Neuronal stem cell (in vitro differentiated cells): Measurements from ENCODE around the gene PPARD.

Source experiments
- DNase-seq: peaks from one replicate; pipeline ENCODE4 v3.0.0-alpha.2; 2013; ENCODE audit warnings: low spot score
- H2AFZ ChIP-seq: one replicate; pipeline ENCODE4 v1.6.1; 2013; ENCODE audit warnings: mild to moderate bottlenecking, low read length, inconsistent platforms
- H2AK5ac ChIP-seq: 2 replicates; pipeline ENCODE4 v1.6.1; 2013; ENCODE audit warnings: low read depth, mild to moderate bottlenecking, inconsistent platforms, low read length, moderate library complexity, mixed read lengths
- H2BK120ac ChIP-seq: 2 replicates; pipeline ENCODE4 v1.6.1; 2013; ENCODE audit warnings: low read depth, mild to moderate bottlenecking, inconsistent platforms, low read length, moderate library complexity, mixed read lengths
- H2BK12ac ChIP-seq: one replicate; pipeline ENCODE4 v1.6.1; 2013; ENCODE audit warnings: low read length, inconsistent platforms
- H2BK15ac ChIP-seq: 2 replicates; pipeline ENCODE4 v1.6.1; 2013; ENCODE audit warnings: mild to moderate bottlenecking, low read length, inconsistent platforms, mixed read lengths
- H2BK5ac ChIP-seq: one replicate; pipeline ENCODE4 v1.6.1; 2013; ENCODE audit warnings: inconsistent platforms, mild to moderate bottlenecking, low read length, moderate library complexity
- H3K14ac ChIP-seq: one replicate; pipeline ENCODE4 v1.6.1; 2013; ENCODE audit warnings: low read length, inconsistent platforms
- H3K18ac ChIP-seq: 2 replicates; pipeline ENCODE4 v1.6.1; 2013; ENCODE audit warnings: low read length, inconsistent platforms
- H3K23ac ChIP-seq: 2 replicates; pipeline ENCODE4 v1.6.1; 2013; ENCODE audit warnings: low read depth, mild to moderate bottlenecking, mixed read lengths, low read length, inconsistent platforms; ENCODE audit not compliant: poor library complexity
- H3K27ac ChIP-seq: replicated peaks from 3 replicates; pipeline ENCODE4 v1.5.1; 2013; ENCODE audit warnings: low read length, inconsistent platforms
- H3K27me3 ChIP-seq, 3 experiments: 2 replicates each; pipeline ENCODE4 v1.6.1; 2013; ENCODE audit warnings: low read length in 3 of 3, mild to moderate bottlenecking in 2 of 3, inconsistent platforms in 1 of 3, low read depth in 1 of 3, mixed read lengths in 1 of 3, moderate library complexity in 1 of 3; ENCODE audit not compliant: control insufficient read depth in 3 of 3, insufficient read depth in 3 of 3
- H3K36me3 ChIP-seq, 2 donors: replicated peaks in 1 of 2; 2 replicates each; pipeline ENCODE4 v1.6.1; 2013; ENCODE audit warnings: low read length in 2 of 2; ENCODE audit not compliant: control insufficient read depth in 2 of 2, insufficient read depth in 2 of 2
- H3K4ac ChIP-seq: 2 replicates; pipeline ENCODE4 v1.6.1; 2013; ENCODE audit warnings: inconsistent platforms, mild to moderate bottlenecking, low read length, moderate library complexity
- H3K4me1 ChIP-seq, 2 donors: 1 replicate in 1 of 2; 2 replicates in 1 of 2; pipeline ENCODE4 v1.6.1; 2013; ENCODE audit warnings: low read length in 2 of 2, low read depth in 1 of 2; ENCODE audit not compliant: control insufficient read depth in 2 of 2, insufficient read depth in 1 of 2
- H3K4me2 ChIP-seq: one replicate; pipeline ENCODE4 v1.6.1; 2013; ENCODE audit warnings: mild to moderate bottlenecking, low read length, inconsistent platforms; ENCODE audit not compliant: insufficient read depth, poor library complexity, severe bottlenecking
- H3K4me3 ChIP-seq, 2 donors: 2 replicates each; pipeline ENCODE4 v1.5.1; 2013; ENCODE audit warnings: low read length in 2 of 2, mild to moderate bottlenecking in 2 of 2, inconsistent platforms in 1 of 2, moderate library complexity in 1 of 2
- H3K79me1 ChIP-seq: one replicate; pipeline ENCODE4 v1.6.1; 2013; ENCODE audit warnings: low read depth, mild to moderate bottlenecking, inconsistent platforms, low read length, moderate library complexity
- H3K9ac ChIP-seq: one replicate; pipeline ENCODE4 v1.6.1; 2013; ENCODE audit warnings: mild to moderate bottlenecking, low read depth, low read length, inconsistent platforms; ENCODE audit not compliant: poor library complexity
- H3K9me3 ChIP-seq, 2 donors: replicated peaks in 1 of 2; 2 replicates each; pipeline versions ENCODE3 to v1.6.1; 2013; ENCODE audit warnings: low read length in 2 of 2, mild to moderate bottlenecking in 2 of 2, inconsistent platforms in 1 of 2, low read depth in 1 of 2, mixed read lengths in 1 of 2, moderate library complexity in 1 of 2; ENCODE audit not compliant: control insufficient read depth in 2 of 2, insufficient read depth in 1 of 2
- H4K8ac ChIP-seq: one replicate; pipeline ENCODE4 v1.6.1; 2013; ENCODE audit warnings: low read depth, mild to moderate bottlenecking, inconsistent platforms, low read length, moderate library complexity
- H4K91ac ChIP-seq: one replicate; pipeline ENCODE4 v1.6.1; 2013; ENCODE audit warnings: low read length, low read depth, mild to moderate bottlenecking, inconsistent platforms; ENCODE audit not compliant: poor library complexity
- WGBS, 2 donors: extraction: QIAGEN DNeasy Blood & Tissue Kit; methylation state at CpG; one replicate each; pipeline ENCODE4 v1.1.7; 2013; ENCODE audit warnings: missing lambda C conversion rate in 2 of 2, mixed read lengths in 1 of 2; ENCODE audit not compliant: insufficient read length in 2 of 2, insufficient replicate concordance in 1 of 2; ENCODE audit errors: extremely low coverage in 2 of 2; 5-methylcytosine and 5-hydroxymethylcytosine counted together

PPARD gene

DNA sequence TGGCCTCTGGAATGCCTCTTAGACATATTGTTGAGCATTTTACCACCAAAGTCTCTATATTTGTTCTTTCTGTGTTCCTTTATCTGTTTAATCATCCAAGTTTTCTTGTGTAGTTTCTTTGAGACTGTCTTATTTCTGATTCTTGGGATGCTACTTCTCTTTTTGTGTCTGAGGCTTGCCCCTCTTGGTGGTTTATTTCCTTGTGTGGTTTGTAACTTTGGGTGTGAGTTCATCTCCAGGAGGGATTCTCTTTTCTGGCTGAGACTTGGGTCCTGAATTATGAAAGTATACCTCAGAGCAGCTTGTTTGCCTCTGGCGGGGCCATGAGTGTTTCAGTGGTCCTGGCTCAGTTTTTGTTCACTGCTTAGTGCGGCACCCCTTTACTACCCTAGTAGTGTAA, 33.9 kb downstream of the PPARD start:
- Histone ChIP-seq H3K4me1 (peaks cover 0 to 3% of the 10 kb centered on the region in 2 donors), H3K9me3 (peaks cover 2 to 3% of the 10 kb centered on the region in 2 donors), H3K4ac (no peak overlapping the region), H3K79me1 (no peaks in the 10 kb centered on the region), H3K27ac (no peak overlapping the region), H3K18ac (no peak overlapping the region), H3K36me3 (no peaks in the 10 kb centered on the region), H3K14ac (no peak overlapping the region), H3K23ac (no peak overlapping the region), H4K91ac (no peak overlapping the region), H2AFZ (no peak overlapping the region), H3K9ac (no peak overlapping the region), H3K4me2 (no peak overlapping the region), H2BK5ac (no peak overlapping the region), H2BK120ac (no peak overlapping the region), H2AK5ac (no peak overlapping the region), H3K4me3 (no peak overlapping the region), H2BK15ac (no peak overlapping the region), H2BK12ac (no peak overlapping the region), H4K8ac (no peak overlapping the region), H3K27me3 (no peaks in the 10 kb centered on the region)
- DNase-seq = no peak
- no CpG with 5 or more reads among the region's 2 CpGs for WGBS, 2 donors

DNA sequence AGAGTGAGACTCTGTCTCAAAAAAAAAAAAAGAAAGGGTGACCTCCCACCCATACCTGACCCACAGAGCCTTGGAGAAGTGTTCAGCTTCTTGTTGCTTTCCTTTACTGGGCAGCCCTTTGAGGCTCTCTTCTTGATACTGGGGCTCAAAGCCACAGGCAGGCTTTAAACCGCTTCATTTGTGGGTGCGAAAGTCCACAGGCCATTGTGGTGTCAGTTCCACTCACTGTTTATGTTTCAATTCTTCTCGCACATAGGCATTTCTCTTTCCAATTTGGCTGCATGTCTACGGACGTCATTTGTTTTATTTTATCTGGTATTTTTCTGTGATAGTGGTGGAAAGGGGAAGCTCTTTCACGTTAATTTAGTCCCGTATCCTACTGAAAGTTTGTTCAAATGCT, 34.6 kb downstream of the PPARD start:
- H3K9me3 ChIP-seq = peaks cover 3% of the 10 kb centered on the region in 2 donors
- H3K18ac ChIP-seq = no peak overlapping the region
- H3K4me2 ChIP-seq = no peak overlapping the region
- no peak overlapping the region for H3K23ac ChIP-seq
- no peak overlapping the region for H3K27ac ChIP-seq
- WGBS, 2 donors = no CpG with 5 or more reads among the region's 7 CpGs
- no peak overlapping the region for H2AFZ ChIP-seq
- no peak overlapping the region for H2BK120ac ChIP-seq
- H3K79me1 ChIP-seq = no peaks in the 10 kb centered on the region
- H3K14ac ChIP-seq = no peak overlapping the region
- no peaks in the 10 kb centered on the region for H3K36me3 ChIP-seq
- H4K8ac ChIP-seq = no peak overlapping the region
- DNase-seq = no peak
- no peak overlapping the region for H4K91ac ChIP-seq
- H2BK12ac ChIP-seq = no peak overlapping the region
- no peak overlapping the region for H3K4ac ChIP-seq
- H3K9ac ChIP-seq = no peak overlapping the region
- peaks cover 0 to 3% of the 10 kb centered on the region in 2 donors for H3K4me1 ChIP-seq
- no peak overlapping the region for H2BK5ac ChIP-seq
- no peaks in the 10 kb centered on the region for H3K27me3 ChIP-seq
- H3K4me3 ChIP-seq = no peak overlapping the region
- no peak overlapping the region for H2AK5ac ChIP-seq
- H2BK15ac ChIP-seq = no peak overlapping the region

DNA sequence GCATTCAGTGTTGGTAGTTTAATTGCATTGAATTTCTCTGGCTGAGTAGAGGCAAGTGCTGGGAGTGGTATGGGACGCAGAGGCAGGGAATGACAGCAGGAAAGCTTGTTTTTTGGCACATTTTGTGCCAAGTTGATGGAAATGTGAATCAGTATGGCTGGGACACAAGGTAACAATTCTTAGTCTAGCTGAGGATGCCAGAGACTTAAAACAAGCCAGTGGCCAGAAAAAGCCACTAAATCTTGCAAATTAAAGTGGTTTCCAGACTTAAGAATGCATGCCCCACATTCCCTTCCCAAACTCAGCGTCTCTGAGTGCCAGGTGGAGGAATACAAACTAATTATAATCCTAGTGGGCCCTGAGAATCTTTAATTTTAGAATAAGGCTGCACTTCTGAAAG, 35.9 kb downstream of the PPARD start:
- Histone ChIP-seq H3K4me3 (no peak overlapping the region), H3K23ac (no peak overlapping the region), H3K36me3 (no peaks in the 10 kb centered on the region), H3K14ac (no peak overlapping the region), H2BK12ac (no peak overlapping the region), H4K8ac (no peak overlapping the region), H3K79me1 (no peaks in the 10 kb centered on the region), H3K4me1 (peaks cover 0 to 2% of the 10 kb centered on the region in 2 donors), H3K4me2 (no peak overlapping the region), H3K9ac (no peak overlapping the region), H3K27ac (no peak overlapping the region), H3K27me3 (no peaks in the 10 kb centered on the region), H2BK120ac (no peak overlapping the region), H3K4ac (no peak overlapping the region), H2BK15ac (no peak overlapping the region), H4K91ac (no peak overlapping the region), H2AFZ (no peak overlapping the region), H2AK5ac (no peak overlapping the region), H2BK5ac (no peak overlapping the region), H3K9me3 (peaks cover 10 to 11% of the 10 kb centered on the region in 2 donors), H3K18ac (no peak overlapping the region)
- no CpG with 5 or more reads among the region's 2 CpGs for WGBS, 2 donors
- no peak for DNase-seq

DNA sequence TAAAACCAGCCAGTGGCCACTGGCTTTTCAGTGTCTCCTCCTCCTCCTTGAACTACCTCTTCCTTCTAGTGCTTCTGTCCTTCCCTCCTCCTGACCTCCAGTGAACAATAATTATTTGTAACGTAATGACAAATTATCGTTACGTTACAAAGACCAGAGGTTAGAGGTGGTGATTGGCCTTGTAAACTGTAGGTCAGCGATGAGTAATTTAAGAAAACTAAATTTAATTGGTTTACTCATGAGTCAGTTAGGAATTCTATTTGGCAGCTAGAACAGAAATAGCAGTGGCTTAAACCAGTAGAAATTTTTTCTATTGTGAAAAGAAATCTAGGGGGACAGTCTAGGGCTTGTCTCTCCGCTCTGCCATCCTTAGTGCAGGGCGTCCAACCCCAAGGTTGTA, 38.8 kb downstream of the PPARD start:
- Histone ChIP-seq H4K91ac (no peak overlapping the region), H2BK12ac (no peak overlapping the region), H3K18ac (no peak overlapping the region), H3K9ac (no peak overlapping the region), H2AFZ (no peak overlapping the region), H3K4me2 (no peak overlapping the region), H3K79me1 (no peaks in the 10 kb centered on the region), H3K27ac (no peak overlapping the region), H2AK5ac (no peak overlapping the region), H3K36me3 (no peaks in the 10 kb centered on the region), H4K8ac (no peak overlapping the region), H3K4me1 (peaks cover 0 to 7% of the 10 kb centered on the region in 2 donors), H3K4ac (no peak overlapping the region), H2BK120ac (no peak overlapping the region), H2BK5ac (no peak overlapping the region), H3K27me3 (no peaks in the 10 kb centered on the region), H2BK15ac (no peak overlapping the region), H3K9me3 (peaks cover 10 to 11% of the 10 kb centered on the region in 2 donors), H3K4me3 (no peak overlapping the region), H3K14ac (no peak overlapping the region), H3K23ac (no peak overlapping the region)
- DNase-seq = no peak
- WGBS, 2 donors = no CpG with 5 or more reads among the region's 6 CpGs
